ENCODE results near the gene ATP8A2.

- TF ChIP-seq CTCF (conservative IDR thresholded peaks at IDR 0.05; ENCODE audit: low read depth, low read length) (no peak), RAD21 (IDR thresholded peaks at IDR 0.05; ENCODE audit: low read length) (no peak), MXI1 (IDR thresholded peaks at IDR 0.05; ENCODE audit: borderline replicate concordance, low read depth, low read length) (no peak), CEBPB (IDR thresholded peaks at IDR 0.05; ENCODE audit: low read depth, low read length) (no peak), USF2 (IDR thresholded peaks at IDR 0.05; ENCODE audit: low read depth, low read length) (no peak), POLR2A (IDR thresholded peaks at IDR 0.05; ENCODE audit: low read depth, low read length) (no peak), ELK1 (IDR thresholded peaks at IDR 0.05; ENCODE audit: borderline replicate concordance, low read depth, low read length) (no peak), SMC3 (IDR thresholded peaks at IDR 0.05; ENCODE audit: low read depth, low read length) (no peak), CHD1 (IDR thresholded peaks at IDR 0.05; ENCODE audit: low read depth, low read length) (no peak), BHLHE40 (IDR thresholded peaks at IDR 0.05; ENCODE audit: low read depth, low read length) (no peak)
Measured at GRCh38 chr13:25764378-25764777, 392.6 kb downstream of the ATP8A2 start.
